Chondrocyte (in vitro differentiated cells): ENCODE measurements around the gene SDR42E1. TPM values are rescaled to one million over a fixed set of nuclear protein-coding genes. Genes with fewer than 3 reads are reported as not detected.

Experiments used
- DNase-seq: peaks from one replicate; pipeline ENCODE4 v3.0.0; 2021; ENCODE audit warnings: mixed read lengths, low spot score
- H3K27ac Mint-ChIP-seq: one replicate; pipeline ENCODE4 v1.8.0; 2021; ENCODE audit warnings: mild to moderate bottlenecking, moderate library complexity, mixed read lengths; ENCODE audit not compliant: unreplicated experiment
- H3K27me3 Mint-ChIP-seq: 2 replicates; pipeline ENCODE4 v1.8.0; 2021; ENCODE audit warnings: low read depth, mixed read lengths
- H3K36me3 Mint-ChIP-seq: 2 replicates; pipeline ENCODE4 v1.8.0; 2021; ENCODE audit warnings: low read depth, mixed read lengths
- H3K4me1 Mint-ChIP-seq: 2 replicates; pipeline ENCODE4 v1.8.0; 2021; ENCODE audit warnings: low read depth, mild to moderate bottlenecking, mixed read lengths
- H3K4me3 Mint-ChIP-seq: one replicate; pipeline ENCODE4 v1.8.0; 2021; ENCODE audit warnings: mild to moderate bottlenecking, moderate library complexity, mixed read lengths; ENCODE audit not compliant: unreplicated experiment
- H3K9me3 Mint-ChIP-seq: 2 replicates; pipeline ENCODE4 v1.8.0; 2021; ENCODE audit warnings: low read depth, mixed read lengths
- CTCF ChIP-seq: fragments of 200-600 bp; sonication (generic); IDR thresholded peaks from 2 replicates; pipeline ENCODE4 v1.5.0; 2021; ENCODE audit warnings: antibody characterized with exemption, mild to moderate bottlenecking, moderate library complexity
- total RNA-seq: library from RNA; stranded (reverse); gene quantifications from 3 replicates; pipeline ENCODE4 v1.2.1, GENCODE V29; 2021

The SDR42E1 gene
- total RNA-seq, 1 donor from 2014 or later = not detected

GRCh38 chr16:82040296-82040695 lies 29.0 kb upstream of the SDR42E1 start:
- DNase-seq = no peak
- no peak for TF ChIP-seq CTCF
- H3K27me3 Mint-ChIP-seq = peaks cover 29% of the 10 kb centered on the region
- peaks cover 3% of the 10 kb centered on the region for H3K4me1 Mint-ChIP-seq
- H3K36me3 Mint-ChIP-seq = no peaks in the 10 kb centered on the region
- no peak overlapping the region for H3K27ac Mint-ChIP-seq
- H3K4me3 Mint-ChIP-seq = no peak overlapping the region
- no peaks in the 10 kb centered on the region for H3K9me3 Mint-ChIP-seq

DNA sequence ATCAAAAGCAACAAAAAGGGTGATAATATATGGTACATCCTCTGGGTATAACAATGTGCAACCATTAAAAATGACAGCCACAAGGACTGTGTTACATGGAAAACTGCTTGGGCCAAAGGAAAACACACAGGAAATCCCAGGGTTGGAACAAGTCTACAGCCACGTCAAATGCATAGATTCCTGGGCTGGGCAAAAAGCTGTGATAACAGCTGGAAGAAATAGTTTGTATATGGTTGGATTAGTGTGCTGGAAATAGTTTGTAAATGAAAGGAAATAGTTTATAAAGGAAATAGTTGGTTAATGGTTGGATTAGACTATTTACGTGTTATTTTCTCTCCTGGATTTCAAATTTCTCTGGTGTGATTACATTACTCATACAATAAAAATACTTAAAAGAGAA lies 26.4 kb upstream of the SDR42E1 start:
- TF ChIP-seq CTCF = no peak
- no peaks in the 10 kb centered on the region for H3K4me1 Mint-ChIP-seq
- H3K4me3 Mint-ChIP-seq = no peak overlapping the region
- H3K9me3 Mint-ChIP-seq = no peaks in the 10 kb centered on the region
- no peaks in the 10 kb centered on the region for H3K36me3 Mint-ChIP-seq
- no peak overlapping the region for H3K27ac Mint-ChIP-seq
- peaks cover 37% of the 10 kb centered on the region for H3K27me3 Mint-ChIP-seq
- no peak for DNase-seq

DNA sequence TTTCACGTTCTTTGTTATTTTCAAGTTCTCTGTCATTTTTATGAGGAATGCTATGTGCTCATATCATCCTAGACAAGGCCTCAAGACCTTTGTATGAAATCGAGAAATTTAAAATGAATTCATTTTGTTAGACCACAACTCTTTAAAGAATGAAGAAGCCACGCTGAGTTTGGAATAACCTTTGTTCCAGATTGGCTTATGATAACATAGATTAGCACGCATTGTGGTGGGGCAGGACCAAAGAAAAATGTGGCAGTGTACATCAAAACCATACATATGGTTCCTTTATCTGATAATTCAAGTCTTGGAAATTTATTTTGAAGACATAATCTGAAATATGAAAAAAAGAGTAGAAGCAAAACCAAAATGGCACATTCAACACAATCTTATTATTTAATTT lies 26.0 kb upstream of the SDR42E1 start:
- no peaks in the 10 kb centered on the region for H3K9me3 Mint-ChIP-seq
- H3K4me3 Mint-ChIP-seq = no peak overlapping the region

DNA sequence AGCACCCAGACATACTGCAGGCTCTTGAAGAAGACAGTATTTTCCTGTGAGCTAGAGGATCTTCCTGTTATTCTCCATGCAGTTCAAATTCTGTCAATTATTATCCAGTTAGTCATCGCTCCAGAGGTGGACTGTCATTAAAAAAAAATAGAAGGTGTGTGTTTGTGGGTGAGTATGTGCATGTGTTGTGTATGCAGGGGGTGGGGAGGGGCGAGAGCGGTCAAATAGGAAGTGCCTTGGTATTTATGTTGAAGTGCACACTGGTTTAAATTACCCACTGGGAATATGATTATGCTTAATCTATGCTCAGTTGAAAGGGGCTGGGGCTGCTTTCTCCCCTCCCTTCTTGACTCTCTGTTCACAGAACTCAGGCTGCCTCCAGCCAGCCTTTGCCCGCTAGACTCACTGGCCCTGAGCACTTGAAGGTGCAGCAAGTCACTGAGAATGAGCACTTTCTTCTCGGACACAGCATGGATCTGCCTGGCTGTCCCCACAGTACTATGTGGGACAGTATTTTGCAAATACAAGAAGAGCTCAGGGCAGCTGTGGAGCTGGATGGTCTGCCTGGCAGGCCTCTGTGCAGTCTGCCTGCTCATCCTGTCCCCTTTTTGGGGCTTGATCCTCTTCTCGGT lies 23.8 kb upstream of the SDR42E1 start, which contains the start of gene HSD17B2:
TSS of gene HSD17B2 (plus strand) at position 273 of the 632 bp plus-strand sequence. CDS start at position 445, 172 bp downstream.
- Mint-ChIP-seq H3K27ac (no peak within 1 kb of the TSS), H3K4me1 (no peaks in the 10 kb centered on the region), H3K27me3 (peaks cover 27% of the 10 kb centered on the region), H3K36me3 (no peaks in the 10 kb centered on the region), H3K4me3 (no peak within 1 kb of the TSS), H3K9me3 (no peaks in the 10 kb centered on the region)
- DNase-seq = no peak
- no peak for TF ChIP-seq CTCF

More for the DNA sequence above, 26.0 kb upstream of the SDR42E1 start:
- no peak overlapping the region for H3K27ac Mint-ChIP-seq
- DNase-seq = no peak
- no peak for TF ChIP-seq CTCF
- no peaks in the 10 kb centered on the region for H3K36me3 Mint-ChIP-seq
- no peaks in the 10 kb centered on the region for H3K4me1 Mint-ChIP-seq
- H3K27me3 Mint-ChIP-seq = peaks cover 37% of the 10 kb centered on the region

- H3K9me3 Mint-ChIP-seq = no peaks in the 10 kb centered on the region
- H3K4me1 Mint-ChIP-seq = no peaks in the 10 kb centered on the region
- peaks cover 20% of the 10 kb centered on the region for H3K27me3 Mint-ChIP-seq
- no peak overlapping the region for H3K27ac Mint-ChIP-seq
- no peak for TF ChIP-seq CTCF
- no peak for DNase-seq
- H3K4me3 Mint-ChIP-seq = no peak overlapping the region
- no peaks in the 10 kb centered on the region for H3K36me3 Mint-ChIP-seq
Measured at GRCh38 chr16:82033683-82034300, 22.5 kb upstream of the SDR42E1 start.
